GM06990 (cell line): Measurements from ENCODE around the gene ANKRD53.

Experiments
- DNase-seq: peaks from one replicate; pipeline ENCODE4 v3.0.0-alpha.2; 2011; ENCODE audit not compliant: insufficient read length; ENCODE audit errors: extremely low read depth
- H3K27me3 ChIP-seq: replicated peaks from 2 replicates; pipeline ENCODE4 v1.6.0; 2011; ENCODE audit warnings: low read length; ENCODE audit not compliant: control insufficient read depth, insufficient read depth
- H3K36me3 ChIP-seq: 2 replicates; pipeline ENCODE4 v1.5.1; 2011; ENCODE audit warnings: low read length; ENCODE audit not compliant: control insufficient read depth, insufficient read depth
- H3K4me3 ChIP-seq: replicated peaks from 2 replicates; pipeline ENCODE4 v1.5.1; 2011; ENCODE audit warnings: low read depth, mild to moderate bottlenecking, control low read depth, low read length
- CTCF ChIP-seq: IDR thresholded peaks from 2 replicates; pipeline ENCODE4 v1.5.1; 2011; ENCODE audit warnings: low read length, control low read depth, mild to moderate bottlenecking, inconsistent platforms; ENCODE audit not compliant: insufficient read depth, poor library complexity, severe bottlenecking

Gene ANKRD53

DNA sequence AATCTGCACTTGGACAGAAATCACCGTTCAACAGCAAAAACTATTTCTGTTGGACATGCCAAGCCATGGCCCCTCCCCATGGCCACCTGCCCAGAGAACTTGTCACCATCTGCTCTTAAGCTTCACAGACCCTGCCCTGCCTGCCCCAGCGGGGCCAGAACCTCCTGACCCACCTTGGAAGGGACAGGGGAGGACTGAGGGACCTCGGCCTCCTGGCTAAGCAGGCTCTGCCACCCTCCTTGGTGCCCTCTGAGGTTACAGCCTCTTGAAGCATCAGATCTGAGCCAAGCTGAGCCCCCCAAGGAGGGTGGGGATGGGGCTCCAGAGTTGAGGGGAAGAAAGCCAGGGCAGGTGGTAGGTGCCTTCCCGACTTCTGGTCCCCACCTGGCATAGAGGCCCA lies 9.7 kb downstream of the ANKRD53 start:
- no peaks in the 10 kb centered on the region for H3K27me3 ChIP-seq

DNA sequence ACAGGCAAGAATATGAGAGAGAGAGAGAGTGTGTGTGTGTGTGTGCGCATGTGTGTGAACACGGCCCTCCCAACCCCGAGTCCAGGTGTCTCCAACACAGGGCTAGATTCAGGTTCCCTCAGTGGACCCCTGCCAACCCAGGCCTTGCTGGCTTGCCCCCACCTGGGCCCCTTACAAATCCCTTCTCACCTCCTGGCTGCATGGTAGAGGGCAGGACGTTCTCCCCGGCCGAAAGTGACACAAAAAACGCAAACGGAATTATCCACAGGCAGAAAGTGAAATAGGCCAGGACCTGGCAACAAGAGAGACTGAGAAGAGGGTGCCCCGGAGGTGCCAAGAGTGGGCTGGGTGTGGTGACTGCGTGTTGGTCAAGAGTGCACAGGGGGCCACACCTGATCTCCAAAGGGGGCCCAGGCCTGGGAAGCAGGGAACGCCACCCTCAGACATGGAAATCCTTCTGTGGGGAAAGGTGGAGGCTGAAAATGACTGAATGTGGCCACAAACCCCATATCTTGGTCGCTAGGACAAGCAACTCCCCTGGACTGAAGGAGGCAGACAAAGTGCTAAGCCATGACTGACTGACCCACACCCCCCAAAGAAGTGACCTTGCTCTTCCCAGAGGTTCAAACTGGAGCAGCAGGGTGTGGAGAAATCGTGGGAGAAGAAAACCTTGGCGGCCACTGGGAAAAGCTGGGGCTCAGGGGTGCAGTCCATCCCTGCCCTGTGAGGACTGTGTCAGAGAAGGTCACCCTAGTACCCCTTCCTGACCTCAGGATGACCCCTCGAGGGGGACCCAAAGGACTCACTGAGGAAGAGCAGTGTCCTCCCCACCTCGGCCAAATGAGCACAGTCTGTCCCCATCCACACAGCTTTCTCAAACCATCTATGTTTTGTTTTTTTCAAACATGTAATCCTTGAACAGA lies 10.6 kb downstream of the ANKRD53 start:
- no peak for DNase-seq
- Histone ChIP-seq H3K27me3 (no peaks in the 10 kb centered on the region), H3K36me3 (peaks cover 27% of the 10 kb centered on the region), H3K4me3 (no peak overlapping the region)
- TF ChIP-seq CTCF: no peak

More for the DNA sequence above, 9.7 kb downstream of the ANKRD53 start:
- TF ChIP-seq CTCF: no peak
- Histone ChIP-seq H3K36me3 (peaks cover 27% of the 10 kb centered on the region), H3K4me3 (no peak overlapping the region)
- no peak for DNase-seq

GRCh38 chr2:70990216-70990615 lies 11.8 kb downstream of the ANKRD53 start:
- Histone ChIP-seq H3K36me3 (peaks cover 27% of the 10 kb centered on the region), H3K4me3 (no peak overlapping the region), H3K27me3 (no peaks in the 10 kb centered on the region)
- no peak for DNase-seq
- TF ChIP-seq CTCF: no peak

- peaks cover 27% of the 10 kb centered on the region for H3K36me3 ChIP-seq
- H3K4me3 ChIP-seq: no peak overlapping the region
- no peak for DNase-seq
- TF ChIP-seq CTCF: no peak
- no peaks in the 10 kb centered on the region for H3K27me3 ChIP-seq
Observed at GRCh38 chr2:70991142-70991541, 12.7 kb downstream of the ANKRD53 start.

DNA sequence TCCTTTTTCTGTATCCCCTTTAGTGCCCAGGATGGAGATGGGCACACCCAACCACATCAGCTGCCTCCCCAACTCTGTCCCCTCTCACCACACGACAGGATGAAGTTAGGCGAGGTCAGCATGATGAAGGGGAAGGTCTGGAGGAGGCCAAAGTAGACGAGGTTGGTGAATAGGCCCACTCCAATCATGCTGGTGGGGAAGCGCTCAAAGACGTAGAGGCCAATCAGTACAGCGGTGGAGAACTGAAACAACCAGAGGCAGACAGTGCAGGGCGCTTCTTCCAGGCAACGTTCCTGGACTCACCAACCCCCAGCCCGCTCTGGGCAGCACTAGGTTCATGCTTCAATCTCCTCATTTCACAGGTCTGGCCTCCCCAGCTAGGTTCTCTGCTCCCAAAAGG lies 13.3 kb downstream of the ANKRD53 start:
- no peak overlapping the region for H3K4me3 ChIP-seq
- DNase-seq: no peak
- H3K27me3 ChIP-seq: no peaks in the 10 kb centered on the region
- peaks cover 22% of the 10 kb centered on the region for H3K36me3 ChIP-seq
- no peak for TF ChIP-seq CTCF
